K562 (cell line): ENCODE measurements around the gene PARD6B. TPM values are rescaled to one million over a fixed set of nuclear protein-coding genes. Genes with fewer than 3 reads are reported as not detected.

Experiments used
- ARID1B ChIP-seq: fragments of 450-650 bp; IDR thresholded peaks from 2 replicates; pipeline ENCODE4 v1.6.1; 2016; ENCODE audit warnings: antibody characterized with exemption, mild to moderate bottlenecking, inconsistent platforms
- CBX3 ChIP-seq, 2 experiments: IDR thresholded peaks; 1 replicate in 1 of 2; 2 replicates in 1 of 2; pipeline ENCODE4 v1.6.1; 2012; ENCODE audit warnings: inconsistent platforms in 2 of 2, low read length in 2 of 2, borderline replicate concordance in 1 of 2, control low read depth in 1 of 2
- CREM ChIP-seq: IDR thresholded peaks from 2 replicates; pipeline ENCODE4 v1.6.1; 2014; ENCODE audit warnings: antibody characterized with exemption, low read depth
- FOXM1 ChIP-seq, 2 experiments: fragments of 450-650 bp in 1 of 2; sonication (generic) in 1 of 2; formaldehyde crosslinking in 1 of 2; IDR thresholded peaks; 2 replicates each; pipeline versions ENCODE4 v1.6.1 to v1.9.0; 2017 to 2022; ENCODE audit warnings: low read depth in 2 of 2, mild to moderate bottlenecking in 2 of 2, missing genetic modification reagents in 1 of 2, moderate library complexity in 1 of 2
- JUND ChIP-seq, 2 experiments: IDR thresholded peaks; 2 replicates in 1 of 2; 3 replicates in 1 of 2; pipeline ENCODE4 v1.6.1; 2011; ENCODE audit warnings: borderline replicate concordance in 2 of 2, low read depth in 2 of 2, low read length in 2 of 2, improper control_type of control experiment in 1 of 2, missing biosample characterization in 1 of 2, missing genetic modification characterization in 1 of 2, missing genetic modification reagents in 1 of 2
- PRPF4 ChIP-seq: fragments of 200-400 bp; formaldehyde crosslinking; IDR thresholded peaks from one replicate; pipeline ENCODE4 v1.6.1; 2017; ENCODE audit warnings: low read length, low read depth, mild to moderate bottlenecking; ENCODE audit not compliant: insufficient read depth, poor library complexity, severe bottlenecking
- ZNF124 ChIP-seq: sonication (generic); formaldehyde crosslinking; IDR thresholded peaks from 2 replicates; pipeline ENCODE4 v1.8.1; 2022; ENCODE audit warnings: missing genetic modification reagents
- ZNF146 ChIP-seq: IDR thresholded peaks from one replicate; pipeline ENCODE4 v1.6.1; 2018; ENCODE audit warnings: missing compliant biosample characterization; ENCODE audit not compliant: unreplicated experiment
- ZNF197 ChIP-seq: fragments of 200-800 bp; sonication (Bioruptor generic); IDR thresholded peaks from 2 replicates; pipeline ENCODE4 v1.6.1; 2016; ENCODE audit warnings: low read depth, missing genetic modification characterization, missing compliant biosample characterization
- ZNF507 ChIP-seq: conservative IDR thresholded peaks from 2 replicates; pipeline ENCODE4 v1.6.1; 2017; ENCODE audit warnings: missing genetic modification characterization, missing compliant biosample characterization
- ZSCAN32 ChIP-seq: fragments of 450-650 bp; formaldehyde crosslinking; IDR thresholded peaks from 2 replicates; pipeline ENCODE4 v1.4.0; 2020; ENCODE audit warnings: mild to moderate bottlenecking, moderate library complexity
- polyA plus RNA-seq, 8 experiments: library from polyadenylated mRNA; depleted of rRNA in 4 of 8; stranded (reverse) in 5 of 8; unstranded in 3 of 8; fragments of >200 nt; fragmentation: Nextera tagmentation in 2 of 8; fragmentation: Illumina TruSeq in 1 of 8; extraction: Ambion mirVana in 2 of 8; extraction: Trizol in 1 of 8; gene quantifications; 2 replicates each; pipeline versions ENCODE4 v1.2.1 to v1.2.3, GENCODE V29; 2011 to 2014; ENCODE audit warnings: inconsistent platforms in 1 of 8, missing spikeins in 1 of 8
- total RNA-seq, 7 experiments: library from RNA; depleted of rRNA in 6 of 7; stranded (reverse); fragments of >200 nt in 6 of 7; fragmentation: Illumina TruSeq in 2 of 7; extraction: Trizol in 2 of 7; gene quantifications; 2 replicates each; pipeline versions ENCODE4 v1.2.1 to v1.2.3, GENCODE V29; 2011 to 2021; ENCODE audit warnings: low replicate concordance in 1 of 7
- TF ChIP-seq, protein P1 (sequence below): fragments of 450-650 bp; IDR thresholded peaks from 2 replicates; pipeline ENCODE4 v1.6.1; 2017; ENCODE audit warnings: antibody characterized with exemption
- TF ChIP-seq, protein P2 (sequence below): IDR thresholded peaks from 3 replicates; pipeline ENCODE4 v1.6.1; 2011; ENCODE audit warnings: borderline replicate concordance, mild to moderate bottlenecking, moderate library complexity; ENCODE audit not compliant: insufficient read length; ENCODE audit errors: extremely low read depth
- TF ChIP-seq, protein P3 (sequence below): fragments of 250-450 bp; sonication (Bioruptor Pico); IDR thresholded peaks from 2 replicates; pipeline ENCODE4 v1.8.0; 2022; ENCODE audit warnings: moderate library complexity, mild to moderate bottlenecking, inconsistent platforms
- TF ChIP-seq, protein P4 (sequence below): fragments of 450-650 bp; IDR thresholded peaks from 2 replicates; pipeline ENCODE4 v1.6.1; 2016; ENCODE audit warnings: mild to moderate bottlenecking

Gene PARD6B
- total and polyA plus RNA-seq, 9 of the 15 experiments (the other 6 are each of a cell fraction or from before 2014, with no cell fraction given) = 1.7 to 12.3 (median 5.5) TPM

DNA sequence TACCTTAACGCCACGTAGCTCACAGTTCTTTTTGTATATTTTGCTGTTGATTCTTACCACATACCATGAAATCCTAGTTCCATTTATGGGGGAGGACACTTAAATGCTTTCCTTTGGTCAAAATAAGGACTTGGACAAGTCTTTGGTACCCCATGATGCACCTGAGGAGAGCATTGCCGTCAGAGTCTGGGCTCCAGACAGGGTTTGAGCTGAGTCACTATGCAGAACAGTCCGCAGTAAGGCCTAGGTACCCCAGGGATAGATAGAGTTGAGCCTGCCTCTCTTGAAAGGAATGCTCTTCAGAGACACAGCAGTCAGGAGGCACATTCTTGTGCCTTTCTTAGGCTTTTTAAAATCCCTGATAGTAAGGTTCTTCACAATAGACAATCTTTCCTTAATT is 6.0 kb downstream of the PARD6B start (continued):
- TF ChIP-seq, protein P1, sequence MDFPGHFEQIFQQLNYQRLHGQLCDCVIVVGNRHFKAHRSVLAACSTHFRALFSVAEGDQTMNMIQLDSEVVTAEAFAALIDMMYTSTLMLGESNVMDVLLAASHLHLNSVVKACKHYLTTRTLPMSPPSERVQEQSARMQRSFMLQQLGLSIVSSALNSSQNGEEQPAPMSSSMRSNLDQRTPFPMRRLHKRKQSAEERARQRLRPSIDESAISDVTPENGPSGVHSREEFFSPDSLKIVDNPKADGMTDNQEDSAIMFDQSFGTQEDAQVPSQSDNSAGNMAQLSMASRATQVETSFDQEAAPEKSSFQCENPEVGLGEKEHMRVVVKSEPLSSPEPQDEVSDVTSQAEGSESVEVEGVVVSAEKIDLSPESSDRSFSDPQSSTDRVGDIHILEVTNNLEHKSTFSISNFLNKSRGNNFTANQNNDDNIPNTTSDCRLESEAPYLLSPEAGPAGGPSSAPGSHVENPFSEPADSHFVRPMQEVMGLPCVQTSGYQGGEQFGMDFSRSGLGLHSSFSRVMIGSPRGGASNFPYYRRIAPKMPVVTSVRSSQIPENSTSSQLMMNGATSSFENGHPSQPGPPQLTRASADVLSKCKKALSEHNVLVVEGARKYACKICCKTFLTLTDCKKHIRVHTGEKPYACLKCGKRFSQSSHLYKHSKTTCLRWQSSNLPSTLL = no peak
- TF ChIP-seq PRPF4 (no peak), ZSCAN32 (no peak), CREM (no peak), ZNF507 (tag) (no peak), ZNF124 (CRISPR knock-in tag) (no peak), CBX3 (IDR thresholded peaks at IDR 0.05; ENCODE audit: borderline replicate concordance in 1 of 2, low read length in 2 of 2) (no peak), ARID1B (peak; percentile 20; the same call in 1 of the 2 replicates), ZNF146 (no peak), JUND (IDR thresholded peaks at IDR 0.05; ENCODE audit: borderline replicate concordance, low read depth, low read length) (peak; percentile 49; the same call in 1 of the 2 replicates), JUND (tag; IDR thresholded peaks at IDR 0.05; ENCODE audit: borderline replicate concordance, low read depth, low read length) (peak; percentile 34; the same call in 1 of the 3 replicates), ZNF197 (no peak), FOXM1 (IDR thresholded peaks at IDR 0.05; ENCODE audit: low read depth) (no peak), FOXM1 (CRISPR knock-in tag; IDR thresholded peaks at IDR 0.05; ENCODE audit: low read depth) (no peak)
- TF ChIP-seq, protein P2, sequence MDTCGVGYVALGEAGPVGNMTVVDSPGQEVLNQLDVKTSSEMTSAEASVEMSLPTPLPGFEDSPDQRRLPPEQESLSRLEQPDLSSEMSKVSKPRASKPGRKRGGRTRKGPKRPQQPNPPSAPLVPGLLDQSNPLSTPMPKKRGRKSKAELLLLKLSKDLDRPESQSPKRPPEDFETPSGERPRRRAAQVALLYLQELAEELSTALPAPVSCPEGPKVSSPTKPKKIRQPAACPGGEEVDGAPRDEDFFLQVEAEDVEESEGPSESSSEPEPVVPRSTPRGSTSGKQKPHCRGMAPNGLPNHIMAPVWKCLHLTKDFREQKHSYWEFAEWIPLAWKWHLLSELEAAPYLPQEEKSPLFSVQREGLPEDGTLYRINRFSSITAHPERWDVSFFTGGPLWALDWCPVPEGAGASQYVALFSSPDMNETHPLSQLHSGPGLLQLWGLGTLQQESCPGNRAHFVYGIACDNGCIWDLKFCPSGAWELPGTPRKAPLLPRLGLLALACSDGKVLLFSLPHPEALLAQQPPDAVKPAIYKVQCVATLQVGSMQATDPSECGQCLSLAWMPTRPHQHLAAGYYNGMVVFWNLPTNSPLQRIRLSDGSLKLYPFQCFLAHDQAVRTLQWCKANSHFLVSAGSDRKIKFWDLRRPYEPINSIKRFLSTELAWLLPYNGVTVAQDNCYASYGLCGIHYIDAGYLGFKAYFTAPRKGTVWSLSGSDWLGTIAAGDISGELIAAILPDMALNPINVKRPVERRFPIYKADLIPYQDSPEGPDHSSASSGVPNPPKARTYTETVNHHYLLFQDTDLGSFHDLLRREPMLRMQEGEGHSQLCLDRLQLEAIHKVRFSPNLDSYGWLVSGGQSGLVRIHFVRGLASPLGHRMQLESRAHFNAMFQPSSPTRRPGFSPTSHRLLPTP = no peak
- TF ChIP-seq, protein P3, sequence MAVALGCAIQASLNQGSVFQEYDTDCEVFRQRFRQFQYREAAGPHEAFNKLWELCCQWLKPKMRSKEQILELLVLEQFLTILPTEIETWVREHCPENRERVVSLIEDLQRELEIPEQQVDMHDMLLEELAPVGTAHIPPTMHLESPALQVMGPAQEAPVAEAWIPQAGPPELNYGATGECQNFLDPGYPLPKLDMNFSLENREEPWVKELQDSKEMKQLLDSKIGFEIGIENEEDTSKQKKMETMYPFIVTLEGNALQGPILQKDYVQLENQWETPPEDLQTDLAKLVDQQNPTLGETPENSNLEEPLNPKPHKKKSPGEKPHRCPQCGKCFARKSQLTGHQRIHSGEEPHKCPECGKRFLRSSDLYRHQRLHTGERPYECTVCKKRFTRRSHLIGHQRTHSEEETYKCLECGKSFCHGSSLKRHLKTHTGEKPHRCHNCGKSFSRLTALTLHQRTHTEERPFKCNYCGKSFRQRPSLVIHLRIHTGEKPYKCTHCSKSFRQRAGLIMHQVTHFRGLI (CRISPR knock-in tag) = no peak
- TF ChIP-seq, protein P4, sequence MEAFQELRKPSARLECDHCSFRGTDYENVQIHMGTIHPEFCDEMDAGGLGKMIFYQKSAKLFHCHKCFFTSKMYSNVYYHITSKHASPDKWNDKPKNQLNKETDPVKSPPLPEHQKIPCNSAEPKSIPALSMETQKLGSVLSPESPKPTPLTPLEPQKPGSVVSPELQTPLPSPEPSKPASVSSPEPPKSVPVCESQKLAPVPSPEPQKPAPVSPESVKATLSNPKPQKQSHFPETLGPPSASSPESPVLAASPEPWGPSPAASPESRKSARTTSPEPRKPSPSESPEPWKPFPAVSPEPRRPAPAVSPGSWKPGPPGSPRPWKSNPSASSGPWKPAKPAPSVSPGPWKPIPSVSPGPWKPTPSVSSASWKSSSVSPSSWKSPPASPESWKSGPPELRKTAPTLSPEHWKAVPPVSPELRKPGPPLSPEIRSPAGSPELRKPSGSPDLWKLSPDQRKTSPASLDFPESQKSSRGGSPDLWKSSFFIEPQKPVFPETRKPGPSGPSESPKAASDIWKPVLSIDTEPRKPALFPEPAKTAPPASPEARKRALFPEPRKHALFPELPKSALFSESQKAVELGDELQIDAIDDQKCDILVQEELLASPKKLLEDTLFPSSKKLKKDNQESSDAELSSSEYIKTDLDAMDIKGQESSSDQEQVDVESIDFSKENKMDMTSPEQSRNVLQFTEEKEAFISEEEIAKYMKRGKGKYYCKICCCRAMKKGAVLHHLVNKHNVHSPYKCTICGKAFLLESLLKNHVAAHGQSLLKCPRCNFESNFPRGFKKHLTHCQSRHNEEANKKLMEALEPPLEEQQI = no peak
